Measurements from ENCODE around the gene TRPT1.

Gene TRPT1

GRCh38 chr11:64208086-64208795, 17.7 kb downstream of the TRPT1 start:
- DNase-seq (ENCODE audit: low read depth in 2 of 2), result no peak

- peak; percentile 54 to 60 for DNase-seq (ENCODE audit: low read depth in 2 of 2)
These were observed 18.5 kb downstream of the TRPT1 start for GRCh38 chr11:64207256-64208085.

DNA sequence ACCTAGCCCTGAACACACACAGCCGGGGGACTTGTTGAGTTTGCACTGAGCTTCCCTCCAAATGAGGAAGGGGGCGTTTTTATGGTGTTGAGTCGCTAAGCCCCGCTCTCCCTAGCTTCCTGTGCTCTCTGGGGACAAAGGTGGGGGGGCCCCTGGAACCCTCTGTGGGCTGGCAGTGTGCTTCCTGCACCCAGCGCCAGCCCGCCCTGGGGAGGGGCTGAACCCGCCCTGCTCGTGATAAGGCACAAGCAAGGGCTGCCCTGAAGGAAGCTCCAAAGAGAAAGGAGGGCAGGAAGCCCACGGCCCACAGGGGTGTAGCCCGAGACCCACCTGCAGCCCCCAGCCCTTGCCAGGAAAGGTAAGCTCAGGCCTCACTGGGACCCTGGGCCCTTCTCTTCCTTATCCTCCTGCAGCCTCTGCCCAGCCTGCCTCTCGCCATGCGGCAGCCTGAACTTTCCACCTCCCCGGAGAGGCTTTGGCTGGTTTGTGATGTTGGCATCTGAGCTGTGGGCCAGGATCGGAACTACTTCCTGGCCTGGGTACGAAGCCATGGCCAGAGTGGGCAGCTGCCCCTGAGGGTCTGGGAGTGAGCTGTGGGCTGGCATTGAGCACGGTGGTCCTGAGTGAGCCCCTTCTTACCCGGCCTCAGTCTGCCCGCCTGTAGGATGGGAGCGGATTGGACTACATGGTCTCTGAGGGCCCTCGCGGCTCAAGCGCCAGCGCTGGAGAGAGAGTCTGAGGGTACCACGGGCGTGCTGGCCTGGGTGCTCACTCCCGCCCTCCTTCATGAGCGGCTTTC, 19.3 kb downstream of the TRPT1 start, which contains the start of gene FERMT3:
FERMT3 (plus strand) TSS at position 265 of the 799 bp plus-strand sequence. CDS start 644 bp downstream, outside the sequence.
- DNase-seq (ENCODE audit: low read depth in 2 of 2), result no peak

- DNase-seq (ENCODE audit: low read depth in 2 of 2), result peak; percentile 63 to 73
These were observed 21.5 kb downstream of the TRPT1 start for GRCh38 chr11:64204464-64204989.

DNA sequence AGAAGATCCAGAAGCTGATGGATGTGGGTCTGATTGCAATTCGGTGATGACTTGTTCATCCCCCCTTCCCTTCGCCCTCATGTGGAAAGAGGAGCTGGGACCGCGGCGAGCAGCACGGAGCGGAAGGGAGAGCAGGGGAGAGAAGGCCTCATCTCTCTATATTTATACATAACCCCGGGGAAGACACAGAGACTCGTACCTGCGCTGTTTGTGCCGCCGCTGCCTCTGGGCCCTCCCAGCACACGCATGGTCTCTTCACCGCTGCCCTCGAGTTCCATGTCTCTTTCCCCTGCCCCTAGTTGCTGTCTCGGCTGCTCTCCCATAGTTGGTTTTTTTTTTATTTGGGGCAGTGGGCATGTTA, 21.9 kb downstream of the TRPT1 start:
- DNase-seq (ENCODE audit: low read depth in 2 of 2), result no peak

GRCh38 chr11:64203421-64204079, 22.4 kb downstream of the TRPT1 start:
- DNase-seq (ENCODE audit: low read depth in 2 of 2), result no peak

DNA sequence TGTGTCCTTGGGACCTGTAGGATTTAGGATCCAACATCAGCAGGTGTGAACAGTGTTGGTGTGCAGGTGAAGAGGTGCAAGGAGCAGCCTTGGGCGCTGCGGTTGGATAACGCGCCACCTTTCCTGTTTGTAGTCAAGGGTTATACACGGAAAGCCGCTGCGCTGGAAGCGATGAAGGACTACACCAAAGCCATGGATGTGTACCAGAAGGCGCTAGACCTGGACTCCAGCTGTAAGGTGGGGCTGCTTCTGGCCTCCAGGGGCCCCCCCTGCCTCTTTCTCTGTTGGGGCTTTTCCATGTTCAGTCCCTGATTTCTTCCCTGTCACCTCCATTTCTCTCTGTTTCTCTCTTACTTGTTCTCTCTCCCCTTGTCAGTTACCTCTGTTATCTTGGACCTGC, 23.0 kb downstream of the TRPT1 start:
- no peak for DNase-seq (ENCODE audit: low read depth in 2 of 2)

- no peak for DNase-seq (ENCODE audit: low read depth in 2 of 2)
These were observed 24.4 kb downstream of the TRPT1 start for GRCh38 chr11:64201543-64201942.

DNA sequence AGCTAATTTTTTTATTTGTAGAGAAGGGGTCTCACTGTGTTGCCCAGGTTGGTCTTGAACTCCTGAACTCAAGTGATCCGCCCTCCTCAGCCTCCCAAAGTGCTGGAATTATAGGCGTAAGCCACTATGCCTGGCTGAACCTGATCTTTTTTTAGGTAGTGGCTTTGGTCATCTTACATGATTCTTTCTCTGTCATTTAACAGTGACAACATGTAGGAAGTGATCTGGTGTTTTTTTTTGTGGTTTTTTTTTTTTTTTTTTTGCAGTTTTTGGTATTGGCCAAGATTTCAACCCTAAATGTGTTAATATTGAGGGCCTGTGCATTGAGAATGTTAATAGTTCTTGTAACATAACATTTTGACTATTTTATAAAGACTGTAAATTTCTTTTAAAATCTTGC, 27.5 kb downstream of the TRPT1 start:
- no peak for DNase-seq (ENCODE audit: low read depth in 2 of 2)

GRCh38 chr11:64196626-64197025, 29.4 kb downstream of the TRPT1 start:
- no peak for DNase-seq (ENCODE audit: low read depth in 2 of 2)

DNA sequence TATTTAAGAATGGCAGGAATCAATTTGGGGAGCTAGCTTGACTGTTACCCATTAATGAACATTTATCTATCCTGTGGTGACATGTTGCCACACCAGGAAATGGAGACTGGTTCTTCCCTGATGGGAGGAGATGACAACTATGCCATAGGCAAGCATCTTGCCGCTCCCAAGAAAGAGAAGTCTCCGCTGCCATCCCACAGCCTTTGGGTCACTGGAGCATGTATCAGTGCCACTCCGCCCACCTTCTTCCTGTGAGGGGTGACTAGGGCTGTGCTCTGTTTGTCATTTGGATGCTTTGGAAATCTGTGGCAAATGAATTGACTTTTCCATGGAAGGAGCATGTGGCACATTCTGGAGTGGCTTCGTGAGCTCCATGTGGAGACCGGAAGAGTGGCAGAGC, 33.6 kb downstream of the TRPT1 start:
- no peak for DNase-seq (ENCODE audit: low read depth in 2 of 2)

DNA sequence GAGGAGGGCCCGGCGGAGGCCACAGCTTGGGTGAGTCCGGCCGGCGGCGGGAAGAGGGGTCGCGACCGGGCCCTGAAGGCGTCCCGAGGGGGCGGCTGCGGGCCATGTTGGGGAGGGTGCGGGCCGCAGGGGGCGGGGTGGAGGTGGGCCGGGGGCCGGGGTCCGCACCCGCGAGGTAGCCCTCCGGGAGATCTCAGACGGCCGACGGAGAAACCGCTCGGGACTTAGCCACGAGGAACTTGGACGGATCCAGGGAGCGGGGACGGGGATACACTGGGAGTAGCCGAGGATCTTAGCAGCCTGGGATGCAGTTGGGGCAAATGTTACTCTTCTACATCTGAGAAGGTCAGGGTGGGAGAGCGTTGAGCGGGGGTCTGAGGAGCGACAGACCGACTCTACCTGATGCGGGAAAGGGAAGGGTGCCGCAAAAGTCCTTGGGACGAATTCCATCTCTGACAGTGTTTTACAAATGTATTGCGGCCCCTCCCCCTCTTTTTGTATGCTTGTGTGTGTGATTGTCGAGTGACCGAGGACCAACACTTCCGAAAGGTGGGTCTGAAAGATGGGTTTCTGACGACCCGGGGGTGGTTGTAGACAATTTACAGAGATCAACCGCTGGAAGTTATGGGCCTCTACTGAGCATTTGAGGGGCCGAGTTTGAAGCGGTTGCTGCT, 39.4 kb downstream of the TRPT1 start:
- DNase-seq (ENCODE audit: low read depth in 2 of 2), result no peak

GRCh38 chr11:64185693-64186491, 40.1 kb downstream of the TRPT1 start, which contains the start of gene STIP1:
Gene STIP1, plus strand, starts transcription at chr11:64186171. Its CDS starts 91 bp downstream, at chr11:64186262.
- peak; percentile 95 to 97 for DNase-seq (ENCODE audit: low read depth in 2 of 2)

GRCh38 chr11:64185175-64185692, 40.8 kb downstream of the TRPT1 start:
- no peak for DNase-seq (ENCODE audit: low read depth in 2 of 2)

- DNase-seq (ENCODE audit: low read depth in 2 of 2), result no peak
These were observed 42.1 kb downstream of the TRPT1 start for GRCh38 chr11:64183890-64184289.

GRCh38 chr11:64181506-64182411, 44.2 kb downstream of the TRPT1 start:
- no peak for DNase-seq (ENCODE audit: low read depth in 2 of 2)

GRCh38 chr11:64180891-64181290, 45.1 kb downstream of the TRPT1 start:
- DNase-seq (ENCODE audit: low read depth in 2 of 2), result no peak

DNA sequence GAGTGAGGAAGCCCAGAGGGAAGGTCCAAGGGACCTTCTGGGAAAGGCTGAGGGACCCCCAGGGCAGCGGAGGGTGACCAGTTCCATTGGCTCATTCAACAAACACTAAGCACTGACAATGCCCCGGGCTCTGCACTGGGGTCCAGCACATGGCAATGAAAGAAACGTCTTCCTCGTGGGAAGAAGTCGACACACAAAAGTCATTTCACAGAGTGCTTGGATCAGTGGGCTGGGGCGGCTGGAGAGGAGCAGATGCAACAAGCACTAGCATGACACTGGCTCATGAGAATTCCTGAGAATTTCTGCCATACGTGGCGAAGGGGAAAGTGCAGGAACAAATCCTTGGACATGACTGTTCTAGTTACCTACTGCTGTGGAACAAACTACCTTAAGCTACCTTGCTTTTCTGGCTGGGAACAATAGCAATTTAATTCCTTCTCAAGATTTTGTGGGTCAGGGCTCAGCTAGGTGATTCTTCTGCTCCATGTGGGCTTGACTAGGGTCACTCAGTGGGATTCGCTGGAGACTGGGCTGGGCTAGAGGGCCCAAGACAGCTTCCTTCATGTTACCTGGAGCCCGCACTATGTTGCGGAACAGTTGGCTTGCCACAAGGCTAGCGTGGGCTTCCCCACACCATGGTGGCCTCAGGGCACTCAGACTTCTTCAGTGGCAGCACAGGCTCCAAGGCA, 46.9 kb downstream of the TRPT1 start:
- no peak for DNase-seq (ENCODE audit: low read depth in 2 of 2)
